Lower leg skin (tissue), 4 donors: ENCODE data around the gene MYH7. TPM values are rescaled to one million over a fixed set of nuclear protein-coding genes. Genes with fewer than 3 reads are reported as not detected.

ENCODE experiments used
- DNase-seq, 2 donors: peaks; one replicate each; pipeline ENCODE4 v3.0.0-alpha.2; 2019; ENCODE audit warnings: low spot score in 2 of 2
- H3K4me3 ChIP-seq: fragments of 200-600 bp; sonication (generic); 2 replicates; pipeline ENCODE4 v1.5.1; 2017; ENCODE audit warnings: mild to moderate bottlenecking, low read depth; ENCODE audit not compliant: poor library complexity, severe bottlenecking
- POLR2A ChIP-seq, 2 donors: fragments of 450-650 bp; IDR thresholded peaks; one replicate each; pipeline ENCODE4 v1.6.1; 2016 to 2017; ENCODE audit warnings: antibody characterized with exemption in 2 of 2, mild to moderate bottlenecking in 1 of 2, moderate library complexity in 1 of 2
- WGBS, 2 donors: methylation state at CpG; one replicate each; pipeline ENCODE4 v1.1.5; 2018; 5-methylcytosine and 5-hydroxymethylcytosine counted together
- intact Hi-C: fragments of 100-400 bp; cut with DNase I; formaldehyde crosslinking; loops from one replicate; pipeline ENCODE4 v1.15.0; 2023; ENCODE audit warnings: low total_unique reads
- total RNA-seq, 4 donors: library from RNA; depleted of rRNA; stranded (reverse); fragments of >200 nt; gene quantifications; one replicate each; pipeline ENCODE4 v1.1.0, GENCODE V29; 2016
- TF ChIP-seq, protein P1 (sequence below), 3 donors: fragments of 450-650 bp; IDR thresholded peaks; one replicate each; pipeline ENCODE4 v1.5.1; 2016; ENCODE audit warnings: antibody characterized with exemption in 3 of 3, mild to moderate bottlenecking in 3 of 3, moderate library complexity in 2 of 3

The MYH7 gene
- total RNA-seq, 4 donors from 2014 or later: 0.06 to 0.13 (median 0.08) TPM; not detected in 1

DNA sequence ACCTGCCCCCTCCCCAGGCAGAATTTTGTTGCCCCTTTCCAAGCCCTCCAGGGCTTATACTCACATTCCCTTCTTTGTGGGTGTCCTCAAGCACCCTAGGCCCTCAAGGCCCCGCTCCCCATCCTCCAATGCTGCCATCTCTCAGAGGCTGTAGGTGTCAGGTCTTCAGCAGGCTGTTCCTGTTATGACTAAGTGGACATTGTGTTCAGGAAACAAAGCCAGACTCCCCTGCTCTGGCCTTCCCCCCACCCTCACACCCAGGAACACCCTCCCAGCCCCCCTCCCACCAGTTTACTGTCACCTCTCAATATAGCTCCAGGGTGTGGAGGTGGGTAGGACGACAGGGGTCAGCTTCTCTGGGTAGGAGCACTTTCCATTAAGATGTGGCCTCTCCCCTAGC lies 26.0 kb downstream of the MYH7 start:
- DNase-seq: no peak
- no peak for TF ChIP-seq POLR2A (IDR thresholded peaks at IDR 0.05)
- TF ChIP-seq, protein P1, sequence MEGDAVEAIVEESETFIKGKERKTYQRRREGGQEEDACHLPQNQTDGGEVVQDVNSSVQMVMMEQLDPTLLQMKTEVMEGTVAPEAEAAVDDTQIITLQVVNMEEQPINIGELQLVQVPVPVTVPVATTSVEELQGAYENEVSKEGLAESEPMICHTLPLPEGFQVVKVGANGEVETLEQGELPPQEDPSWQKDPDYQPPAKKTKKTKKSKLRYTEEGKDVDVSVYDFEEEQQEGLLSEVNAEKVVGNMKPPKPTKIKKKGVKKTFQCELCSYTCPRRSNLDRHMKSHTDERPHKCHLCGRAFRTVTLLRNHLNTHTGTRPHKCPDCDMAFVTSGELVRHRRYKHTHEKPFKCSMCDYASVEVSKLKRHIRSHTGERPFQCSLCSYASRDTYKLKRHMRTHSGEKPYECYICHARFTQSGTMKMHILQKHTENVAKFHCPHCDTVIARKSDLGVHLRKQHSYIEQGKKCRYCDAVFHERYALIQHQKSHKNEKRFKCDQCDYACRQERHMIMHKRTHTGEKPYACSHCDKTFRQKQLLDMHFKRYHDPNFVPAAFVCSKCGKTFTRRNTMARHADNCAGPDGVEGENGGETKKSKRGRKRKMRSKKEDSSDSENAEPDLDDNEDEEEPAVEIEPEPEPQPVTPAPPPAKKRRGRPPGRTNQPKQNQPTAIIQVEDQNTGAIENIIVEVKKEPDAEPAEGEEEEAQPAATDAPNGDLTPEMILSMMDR (IDR thresholded peaks at IDR 0.05): no peak
- no peak overlapping the region for H3K4me3 ChIP-seq
- intact Hi-C loops: loop anchor here (5.0 kb wide), 1 partner anchor 1052 kb away; no protein-coding TSS in a partner anchor
- WGBS, 2 donors: 79 to 92% methylated on average over 2 of the region's 2 CpGs

DNA sequence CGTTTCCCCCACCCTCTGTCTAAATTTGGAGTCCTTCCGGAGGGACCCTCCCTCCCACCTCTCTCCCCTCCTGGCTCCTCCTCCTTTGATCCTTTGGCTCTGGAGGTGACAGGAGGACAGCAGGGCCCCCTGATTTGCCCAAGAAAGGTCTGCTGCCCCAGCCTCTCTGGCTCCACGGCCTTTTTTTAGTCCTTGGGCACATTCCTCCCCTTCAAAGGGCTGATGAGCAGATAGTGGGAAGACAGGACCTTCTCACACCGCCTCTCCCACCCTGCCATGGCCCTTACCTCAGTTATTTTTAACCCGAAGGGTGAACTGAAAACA lies 27.2 kb downstream of the MYH7 start:
- intact Hi-C loops: loop anchor here (5.0 kb wide), 1 partner anchor 1051 kb away; no protein-coding TSS in a partner anchor
- WGBS, 2 donors: 62 to 63% methylated on average over 5 of the region's 5 CpGs
- no peak overlapping the region for H3K4me3 ChIP-seq
- TF ChIP-seq, protein P1 (IDR thresholded peaks at IDR 0.05): no peak
- TF ChIP-seq POLR2A (IDR thresholded peaks at IDR 0.05): no peak
- no peak for DNase-seq

GRCh38 chr14:23407516-23408306 lies 27.7 kb downstream of the MYH7 start, which contains the start of gene MYH6:
TSS of gene MYH6 (minus strand) at chr14:23408273. CDS start at chr14:23407223, 1,050 bp downstream.
- DNase-seq: no peak
- no peak for TF ChIP-seq POLR2A (IDR thresholded peaks at IDR 0.05)
- TF ChIP-seq, protein P1 (IDR thresholded peaks at IDR 0.05): no peak
- 78 to 79% methylated on average over 15 of the region's 15 CpGs for WGBS, 2 donors
- H3K4me3 ChIP-seq: no peak within 1 kb of the TSS
- intact Hi-C loops: loop anchor here (5.0 kb wide), 1 partner anchor 1050 kb away; no protein-coding TSS in a partner anchor

GRCh38 chr14:23406725-23407355 lies 28.6 kb downstream of the MYH7 start:
- no peak overlapping the region for H3K4me3 ChIP-seq
- 87 to 91% methylated on average over 13 to 15 of the region's 15 CpGs for WGBS, 2 donors
- intact Hi-C loops: loop anchor here (5.0 kb wide), 1 partner anchor 1050 kb away; no protein-coding TSS in a partner anchor
- TF ChIP-seq, protein P1 (IDR thresholded peaks at IDR 0.05): no peak
- no peak for TF ChIP-seq POLR2A (IDR thresholded peaks at IDR 0.05)
- no peak for DNase-seq

- intact Hi-C loops: loop anchor here (5.0 kb wide), 1 partner anchor 1049 kb away; no protein-coding TSS in a partner anchor
- TF ChIP-seq, protein P1 (IDR thresholded peaks at IDR 0.05): no peak
- no peak for TF ChIP-seq POLR2A (IDR thresholded peaks at IDR 0.05)
- DNase-seq: no peak
- H3K4me3 ChIP-seq: no peak overlapping the region
- WGBS, 2 donors: 28 to 45% methylated on average over 4 of the region's 4 CpGs
These were observed 29.2 kb downstream of the MYH7 start for GRCh38 chr14:23406244-23406643.
